Chondrocyte (in vitro differentiated cells): ENCODE results near the gene CHST11. TPM values are rescaled to one million over a fixed set of nuclear protein-coding genes. Genes with fewer than 3 reads are reported as not detected.

Experiments
- DNase-seq: peaks from one replicate; pipeline ENCODE4 v3.0.0; 2021; ENCODE audit warnings: mixed read lengths, low spot score
- H3K27ac Mint-ChIP-seq: one replicate; pipeline ENCODE4 v1.8.0; 2021; ENCODE audit warnings: mild to moderate bottlenecking, moderate library complexity, mixed read lengths; ENCODE audit not compliant: unreplicated experiment
- H3K27me3 Mint-ChIP-seq: 2 replicates; pipeline ENCODE4 v1.8.0; 2021; ENCODE audit warnings: low read depth, mixed read lengths
- H3K36me3 Mint-ChIP-seq: 2 replicates; pipeline ENCODE4 v1.8.0; 2021; ENCODE audit warnings: low read depth, mixed read lengths
- H3K4me1 Mint-ChIP-seq: 2 replicates; pipeline ENCODE4 v1.8.0; 2021; ENCODE audit warnings: low read depth, mild to moderate bottlenecking, mixed read lengths
- H3K4me3 Mint-ChIP-seq: one replicate; pipeline ENCODE4 v1.8.0; 2021; ENCODE audit warnings: mild to moderate bottlenecking, moderate library complexity, mixed read lengths; ENCODE audit not compliant: unreplicated experiment
- H3K9me3 Mint-ChIP-seq: 2 replicates; pipeline ENCODE4 v1.8.0; 2021; ENCODE audit warnings: low read depth, mixed read lengths
- CTCF ChIP-seq: fragments of 200-600 bp; sonication (generic); IDR thresholded peaks from 2 replicates; pipeline ENCODE4 v1.5.0; 2021; ENCODE audit warnings: antibody characterized with exemption, mild to moderate bottlenecking, moderate library complexity
- total RNA-seq: library from RNA; stranded (reverse); gene quantifications from 3 replicates; pipeline ENCODE4 v1.2.1, GENCODE V29; 2021

CHST11 gene
- total RNA-seq, 1 donor from 2014 or later = 6.2 TPM

- H3K4me1 Mint-ChIP-seq = peaks cover 10% of the 10 kb centered on the region
- no peak overlapping the region for H3K27ac Mint-ChIP-seq
- H3K36me3 Mint-ChIP-seq = peaks cover 3% of the 10 kb centered on the region
- no peaks in the 10 kb centered on the region for H3K27me3 Mint-ChIP-seq
- DNase-seq = no peak
- TF ChIP-seq CTCF = no peak
- no peak overlapping the region for H3K4me3 Mint-ChIP-seq
- no peaks in the 10 kb centered on the region for H3K9me3 Mint-ChIP-seq
Observed at GRCh38 chr12:104796475-104796862, 339.7 kb downstream of the CHST11 start.

GRCh38 chr12:104799458-104799857 is 342.7 kb downstream of the CHST11 start:
- Mint-ChIP-seq H3K27ac (no peak overlapping the region), H3K36me3 (peaks cover 5% of the 10 kb centered on the region), H3K9me3 (no peaks in the 10 kb centered on the region), H3K4me3 (no peak overlapping the region), H3K4me1 (no peaks in the 10 kb centered on the region), H3K27me3 (no peaks in the 10 kb centered on the region)
- no peak for DNase-seq
- TF ChIP-seq CTCF = no peak

GRCh38 chr12:104801005-104801404 is 344.3 kb downstream of the CHST11 start:
- no peak for TF ChIP-seq CTCF
- H3K27ac Mint-ChIP-seq = no peak overlapping the region
- H3K36me3 Mint-ChIP-seq = peaks cover 2% of the 10 kb centered on the region
- H3K4me3 Mint-ChIP-seq = no peak overlapping the region
- no peaks in the 10 kb centered on the region for H3K9me3 Mint-ChIP-seq
- DNase-seq = no peak
- H3K27me3 Mint-ChIP-seq = no peaks in the 10 kb centered on the region
- H3K4me1 Mint-ChIP-seq = no peaks in the 10 kb centered on the region

GRCh38 chr12:104801427-104801826 is 344.7 kb downstream of the CHST11 start:
- no peak for DNase-seq
- Mint-ChIP-seq H3K4me3 (no peak overlapping the region), H3K9me3 (no peaks in the 10 kb centered on the region), H3K27me3 (no peaks in the 10 kb centered on the region), H3K27ac (no peak overlapping the region), H3K4me1 (no peaks in the 10 kb centered on the region), H3K36me3 (peaks cover 2% of the 10 kb centered on the region)
- no peak for TF ChIP-seq CTCF

GRCh38 chr12:104802208-104802607 is 345.5 kb downstream of the CHST11 start:
- TF ChIP-seq CTCF = no peak
- Mint-ChIP-seq H3K27ac (no peak overlapping the region), H3K36me3 (peaks cover 2% of the 10 kb centered on the region), H3K4me3 (no peak overlapping the region), H3K4me1 (no peaks in the 10 kb centered on the region), H3K27me3 (no peaks in the 10 kb centered on the region), H3K9me3 (no peaks in the 10 kb centered on the region)
- DNase-seq = no peak
